Memory B cell (primary cell): ENCODE measurements around the gene GMNC.

ENCODE experiments used
- ATAC-seq: fragments of 150-1000 bp; cut with Tn5 transposase; 2 replicates; pipeline ENCODE4 v1.10.0; 2021; ENCODE audit warnings: low read depth, mild to moderate bottlenecking, moderate library complexity
- DNase-seq, 2 donors: peaks; one replicate each; pipeline ENCODE4 v3.0.0; 2022; ENCODE audit warnings: low spot score in 2 of 2
- H3K27ac Mint-ChIP-seq: one replicate; pipeline ENCODE4 v1.8.0; 2022; ENCODE audit warnings: mild to moderate bottlenecking, moderate library complexity, mixed read lengths
- H3K27me3 Mint-ChIP-seq: one replicate; pipeline ENCODE4 v1.8.0; 2022; ENCODE audit warnings: mixed read lengths
- H3K36me3 Mint-ChIP-seq: one replicate; pipeline ENCODE4 v1.8.0; 2022; ENCODE audit warnings: mild to moderate bottlenecking, mixed read lengths
- H3K4me1 Mint-ChIP-seq: one replicate; pipeline ENCODE4 v1.8.0; 2022; ENCODE audit warnings: mixed read lengths
- H3K4me3 Mint-ChIP-seq: one replicate; pipeline ENCODE4 v1.8.0; 2022; ENCODE audit warnings: mild to moderate bottlenecking, moderate library complexity, mixed read lengths
- H3K9me3 Mint-ChIP-seq: one replicate; pipeline ENCODE4 v1.8.0; 2022; ENCODE audit warnings: mixed read lengths

GMNC gene

DNA sequence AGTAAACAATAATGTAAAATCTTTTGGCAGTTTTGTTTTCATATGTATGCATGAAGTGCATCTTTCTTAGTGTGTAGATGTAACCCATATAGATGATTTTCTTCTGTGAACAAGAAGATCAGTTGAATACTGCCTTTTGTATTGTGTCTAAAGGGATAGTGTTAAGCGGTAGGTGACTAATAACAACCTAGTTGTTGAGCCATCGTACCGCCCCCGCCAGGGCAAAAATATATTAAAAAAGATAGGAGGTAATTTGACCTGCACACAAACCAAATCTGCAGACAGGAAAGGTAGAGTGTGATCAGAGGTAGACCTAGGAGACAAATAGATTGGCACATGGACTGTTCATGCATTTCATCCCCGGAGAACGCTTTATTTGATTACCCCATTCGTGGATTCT lies 3.3 kb upstream of the GMNC start:
- Mint-ChIP-seq H3K4me1 (peaks cover 5% of the 10 kb centered on the region), H3K9me3 (no peaks in the 10 kb centered on the region), H3K27me3 (peaks cover 5% of the 10 kb centered on the region), H3K36me3 (peaks cover 2% of the 10 kb centered on the region), H3K4me3 (no peak overlapping the region), H3K27ac (no peak overlapping the region)
- no peak for DNase-seq
- no peak for ATAC-seq

DNA sequence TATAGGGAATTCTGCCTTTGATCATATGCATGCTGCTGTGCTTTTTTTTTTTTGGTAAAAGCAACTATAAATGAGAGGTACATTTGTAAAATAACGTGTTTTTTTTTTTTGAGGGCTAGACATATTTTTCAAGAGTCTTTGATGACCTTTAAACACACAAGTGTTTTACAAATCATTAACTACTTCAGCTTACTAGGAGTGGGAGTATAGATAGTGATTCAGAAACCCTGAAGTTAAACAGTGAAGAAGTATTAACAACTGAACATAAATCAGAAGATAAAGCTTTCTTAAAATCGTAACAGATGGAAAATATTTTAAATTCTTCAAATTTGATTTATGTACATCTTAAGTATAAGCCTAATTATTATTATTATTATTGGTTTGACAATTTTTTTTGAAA lies 2.9 kb upstream of the GMNC start:
- H3K9me3 Mint-ChIP-seq: no peaks in the 10 kb centered on the region
- H3K4me1 Mint-ChIP-seq: peaks cover 5% of the 10 kb centered on the region
- DNase-seq: no peak
- no peak overlapping the region for H3K27ac Mint-ChIP-seq
- H3K36me3 Mint-ChIP-seq: peaks cover 2% of the 10 kb centered on the region
- H3K27me3 Mint-ChIP-seq: peaks cover 7% of the 10 kb centered on the region
- no peak for ATAC-seq
- no peak overlapping the region for H3K4me3 Mint-ChIP-seq

DNA sequence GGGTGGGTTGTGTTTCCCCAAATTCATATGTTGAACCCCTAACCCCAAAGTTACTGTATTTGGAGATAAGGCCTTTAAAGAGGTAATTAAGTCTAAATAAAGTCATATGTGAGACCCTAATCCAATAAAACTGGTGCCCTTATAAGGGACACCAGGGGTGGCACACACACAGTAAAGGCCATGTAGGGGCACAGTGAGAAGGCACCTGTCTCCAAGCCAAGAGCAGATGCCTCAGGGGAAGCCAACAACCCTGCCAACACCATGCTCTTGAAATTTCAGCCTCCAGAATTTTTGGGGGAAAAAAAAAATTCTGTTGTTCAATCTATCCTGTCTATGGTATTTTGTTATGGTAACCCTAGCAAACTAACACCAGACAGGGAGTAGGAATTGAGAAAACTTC lies 1.5 kb upstream of the GMNC start:
- H3K9me3 Mint-ChIP-seq: no peaks in the 10 kb centered on the region
- no peak overlapping the region for H3K4me3 Mint-ChIP-seq

DNA sequence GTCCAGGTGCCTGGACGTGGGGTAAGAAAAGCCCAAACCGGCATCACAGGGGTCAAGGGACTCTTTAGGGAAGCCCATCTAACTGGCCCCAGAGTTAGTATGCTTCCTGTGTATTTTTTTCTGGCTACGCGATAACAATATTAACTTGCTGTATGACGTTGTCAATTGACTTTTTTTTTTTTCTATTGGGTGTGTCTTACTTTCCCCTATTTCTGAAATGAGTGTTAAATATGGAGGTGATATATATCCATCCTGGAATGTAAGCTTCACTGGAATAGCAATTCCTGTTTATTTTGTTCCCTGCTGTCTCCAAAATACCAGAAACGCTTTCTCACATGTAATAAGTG lies 598 bp upstream of the GMNC start:
- H3K4me1 Mint-ChIP-seq: peaks cover 5% of the 10 kb centered on the region
- H3K4me3 Mint-ChIP-seq: peak overlapping the region; percentile 63
- H3K9me3 Mint-ChIP-seq: no peaks in the 10 kb centered on the region
- peaks cover 12% of the 10 kb centered on the region for H3K27me3 Mint-ChIP-seq
- ATAC-seq: no peak
- DNase-seq: no peak
- no peak overlapping the region for H3K27ac Mint-ChIP-seq
- H3K36me3 Mint-ChIP-seq: peaks cover 2% of the 10 kb centered on the region

More for the DNA sequence above, 1.5 kb upstream of the GMNC start:
- Mint-ChIP-seq H3K4me1 (peaks cover 5% of the 10 kb centered on the region), H3K36me3 (peaks cover 2% of the 10 kb centered on the region), H3K27ac (no peak overlapping the region), H3K27me3 (peaks cover 10% of the 10 kb centered on the region)
- ATAC-seq: no peak
- DNase-seq: no peak

DNA sequence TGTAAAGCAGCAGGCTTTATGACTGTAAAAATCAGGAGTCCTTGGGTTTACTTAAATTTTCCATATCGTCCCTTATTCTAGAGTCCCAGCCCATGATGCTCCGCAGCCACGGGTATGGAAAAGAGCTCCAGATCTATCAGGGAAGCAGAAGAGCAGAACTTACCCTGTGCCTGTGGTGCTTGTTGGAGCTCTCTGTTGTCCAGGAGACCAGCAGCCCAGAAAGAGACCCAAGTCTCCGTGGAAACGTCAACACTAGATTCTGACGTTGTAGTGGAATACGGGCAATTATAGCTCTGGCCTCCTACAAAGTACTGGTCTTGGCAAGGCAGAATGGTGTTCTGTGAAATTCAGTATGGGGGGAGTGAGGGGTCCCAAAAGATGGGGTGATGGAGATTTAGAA lies 2.0 kb downstream of the GMNC start:
- H3K4me1 Mint-ChIP-seq: peaks cover 5% of the 10 kb centered on the region
- no peak overlapping the region for H3K4me3 Mint-ChIP-seq
- H3K27me3 Mint-ChIP-seq: peaks cover 12% of the 10 kb centered on the region
- no peaks in the 10 kb centered on the region for H3K9me3 Mint-ChIP-seq
- ATAC-seq (no peak), DNase-seq (no peak)
- peaks cover 2% of the 10 kb centered on the region for H3K36me3 Mint-ChIP-seq
- H3K27ac Mint-ChIP-seq: no peak overlapping the region

DNA sequence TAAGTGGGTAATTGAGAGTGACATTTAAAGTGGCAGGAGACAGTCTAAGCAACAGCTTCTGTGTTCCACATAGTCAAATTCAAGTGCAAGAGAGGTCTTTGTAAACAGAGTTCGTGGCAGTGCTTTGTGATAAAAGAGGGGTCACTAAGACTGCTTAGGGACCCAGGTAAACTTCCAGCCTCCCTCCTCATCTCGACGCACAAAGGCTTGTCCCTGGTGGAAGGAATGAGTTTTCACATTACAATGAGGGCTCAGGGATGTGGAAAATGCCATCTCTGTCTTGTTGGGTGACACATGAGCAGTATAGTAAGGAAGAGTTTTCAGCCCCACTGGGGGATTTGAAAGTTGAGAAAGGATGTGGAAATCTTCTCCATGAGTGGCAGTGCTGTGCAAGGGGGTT lies 7.3 kb downstream of the GMNC start:
- Mint-ChIP-seq H3K27me3 (peaks cover 2% of the 10 kb centered on the region), H3K36me3 (no peaks in the 10 kb centered on the region), H3K4me3 (no peak overlapping the region), H3K4me1 (no peaks in the 10 kb centered on the region), H3K9me3 (no peaks in the 10 kb centered on the region), H3K27ac (no peak overlapping the region)
- no peak for ATAC-seq
- DNase-seq: no peak

DNA sequence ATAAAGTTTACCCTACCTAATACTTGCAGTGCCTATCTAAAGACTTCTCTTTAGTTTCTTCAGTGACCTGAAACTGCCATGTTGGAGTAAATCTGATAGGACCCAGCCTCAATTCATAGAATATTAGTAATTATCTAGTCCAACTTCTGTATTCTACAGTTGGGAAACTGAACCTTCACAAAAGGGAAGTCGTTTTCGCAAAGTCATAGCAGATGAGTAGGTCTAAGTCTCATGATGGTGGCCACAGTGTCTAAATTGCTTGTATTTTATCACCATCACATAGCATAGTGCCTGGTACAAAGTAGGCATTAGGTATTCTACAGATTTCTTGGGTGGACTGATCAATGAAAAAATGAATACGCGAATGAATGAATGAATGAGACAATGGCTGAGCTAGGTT lies 8.4 kb downstream of the GMNC start:
- Mint-ChIP-seq H3K27ac (no peak overlapping the region), H3K4me3 (no peak overlapping the region), H3K36me3 (no peaks in the 10 kb centered on the region), H3K9me3 (no peaks in the 10 kb centered on the region), H3K4me1 (no peaks in the 10 kb centered on the region), H3K27me3 (peaks cover 3% of the 10 kb centered on the region)
- DNase-seq: no peak
- ATAC-seq: no peak

DNA sequence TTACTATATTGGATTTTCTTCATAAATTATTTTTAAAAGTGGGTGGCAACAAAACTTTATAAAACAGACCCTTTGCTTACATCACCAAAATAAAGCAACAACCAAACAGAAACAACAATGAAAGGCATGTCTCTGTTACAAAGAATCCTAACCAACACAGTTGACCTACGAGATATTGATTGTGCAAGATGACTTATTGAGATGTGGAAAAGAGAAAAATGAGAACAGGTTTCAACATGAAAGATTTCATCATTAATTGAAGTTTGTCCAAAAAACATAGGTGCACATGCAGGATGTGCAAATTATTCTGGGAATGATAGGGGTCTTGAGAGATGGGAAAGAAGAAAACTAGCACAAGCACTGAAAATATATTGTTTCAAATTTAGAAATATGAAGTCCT lies 9.0 kb downstream of the GMNC start:
- peaks cover 3% of the 10 kb centered on the region for H3K27me3 Mint-ChIP-seq
- ATAC-seq: no peak
- H3K4me1 Mint-ChIP-seq: no peaks in the 10 kb centered on the region
- no peaks in the 10 kb centered on the region for H3K36me3 Mint-ChIP-seq
- H3K9me3 Mint-ChIP-seq: no peaks in the 10 kb centered on the region
- H3K4me3 Mint-ChIP-seq: no peak overlapping the region
- DNase-seq: no peak
- no peak overlapping the region for H3K27ac Mint-ChIP-seq

DNA sequence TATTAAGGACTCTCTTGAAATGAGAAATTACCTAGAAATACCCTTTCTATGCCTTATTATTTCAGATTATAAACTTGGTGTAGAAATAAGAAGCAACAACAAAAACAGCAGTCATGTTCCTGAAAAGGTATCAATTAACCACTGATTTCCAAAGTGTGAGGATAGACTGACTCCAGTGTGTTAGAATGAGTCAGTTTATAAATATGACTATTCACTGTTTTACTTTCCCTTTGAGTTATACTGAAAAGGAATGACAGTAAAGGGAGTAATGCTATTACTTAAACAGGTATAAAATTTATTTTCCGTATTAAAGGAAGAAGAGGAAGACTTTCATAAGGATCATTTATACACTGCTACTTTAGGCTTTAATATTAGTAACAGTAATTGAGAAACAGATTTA lies 12.9 kb downstream of the GMNC start:
- no peak overlapping the region for H3K4me3 Mint-ChIP-seq
- H3K36me3 Mint-ChIP-seq: no peaks in the 10 kb centered on the region
- H3K9me3 Mint-ChIP-seq: no peaks in the 10 kb centered on the region
- H3K4me1 Mint-ChIP-seq: no peaks in the 10 kb centered on the region
- DNase-seq (no peak), ATAC-seq (no peak)
- peaks cover 5% of the 10 kb centered on the region for H3K27me3 Mint-ChIP-seq
- H3K27ac Mint-ChIP-seq: no peak overlapping the region

DNA sequence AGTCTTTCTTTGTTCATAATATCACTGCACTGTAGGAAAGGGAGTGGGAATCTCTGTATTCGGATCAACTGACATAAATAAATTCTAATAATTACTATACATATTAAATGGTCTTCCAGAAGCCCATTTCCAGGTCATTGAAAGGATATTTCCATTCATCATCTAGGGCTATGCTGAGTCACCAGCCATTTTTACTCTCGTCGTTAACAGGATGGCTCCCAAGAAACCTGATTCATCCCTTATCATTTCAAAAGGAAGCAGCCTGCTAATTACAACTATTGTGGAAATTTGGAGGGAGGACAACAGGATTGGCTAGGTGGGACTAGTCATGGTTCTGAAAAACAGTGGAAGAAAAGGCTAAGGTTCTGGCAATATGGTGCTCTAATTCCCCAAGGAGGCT lies 13.6 kb downstream of the GMNC start:
- Mint-ChIP-seq H3K9me3 (no peaks in the 10 kb centered on the region), H3K4me3 (no peak overlapping the region), H3K4me1 (no peaks in the 10 kb centered on the region), H3K36me3 (no peaks in the 10 kb centered on the region), H3K27me3 (peaks cover 5% of the 10 kb centered on the region), H3K27ac (no peak overlapping the region)
- ATAC-seq (no peak), DNase-seq (no peak)

DNA sequence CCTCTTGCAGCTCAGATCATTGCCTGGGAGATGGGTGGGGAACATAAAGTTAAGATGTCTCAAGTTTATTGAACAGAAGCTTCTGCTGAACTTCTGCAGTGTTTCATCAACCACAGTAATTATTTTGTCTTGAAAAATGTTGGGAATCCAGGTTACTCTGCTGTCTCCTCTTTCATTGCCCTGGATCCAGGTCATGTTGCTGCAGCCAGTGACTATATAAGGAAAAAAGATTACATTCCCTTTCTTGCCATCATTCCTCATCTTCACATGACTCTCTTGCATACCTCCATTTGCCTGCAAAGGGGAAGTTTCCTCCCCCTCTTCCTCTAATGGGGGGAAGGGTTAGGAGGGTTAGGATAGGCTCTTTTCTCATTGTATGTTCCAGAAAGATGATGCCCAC lies 15.1 kb downstream of the GMNC start:
- H3K9me3 Mint-ChIP-seq: no peaks in the 10 kb centered on the region
- H3K4me1 Mint-ChIP-seq: no peaks in the 10 kb centered on the region
- H3K4me3 Mint-ChIP-seq: no peak overlapping the region
- no peak overlapping the region for H3K27ac Mint-ChIP-seq
- no peaks in the 10 kb centered on the region for H3K36me3 Mint-ChIP-seq
- DNase-seq (no peak), ATAC-seq (no peak)
- H3K27me3 Mint-ChIP-seq: peaks cover 5% of the 10 kb centered on the region

DNA sequence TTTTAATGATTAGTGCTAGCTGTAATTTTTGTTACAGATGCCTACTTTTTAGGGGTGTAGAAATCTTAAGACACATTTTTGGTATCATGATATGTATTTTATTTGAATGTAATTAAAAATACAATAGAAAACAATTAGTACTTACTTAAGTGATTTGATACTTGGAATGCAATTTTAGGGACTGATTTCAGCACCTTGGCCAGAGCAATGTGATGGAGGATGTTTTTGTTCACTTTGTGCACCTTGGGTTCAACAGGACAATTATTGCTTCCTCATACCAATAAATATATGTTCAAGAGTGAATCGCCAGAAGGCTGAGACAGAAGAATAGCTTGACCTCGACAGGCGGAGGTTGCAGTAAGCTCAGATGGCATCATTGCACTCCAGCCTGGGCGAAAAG lies 22.3 kb downstream of the GMNC start:
- Mint-ChIP-seq H3K4me3 (no peak overlapping the region), H3K27ac (no peak overlapping the region), H3K36me3 (no peaks in the 10 kb centered on the region), H3K9me3 (no peaks in the 10 kb centered on the region), H3K4me1 (no peaks in the 10 kb centered on the region), H3K27me3 (no peaks in the 10 kb centered on the region)
- DNase-seq: no peak
- no peak for ATAC-seq

DNA sequence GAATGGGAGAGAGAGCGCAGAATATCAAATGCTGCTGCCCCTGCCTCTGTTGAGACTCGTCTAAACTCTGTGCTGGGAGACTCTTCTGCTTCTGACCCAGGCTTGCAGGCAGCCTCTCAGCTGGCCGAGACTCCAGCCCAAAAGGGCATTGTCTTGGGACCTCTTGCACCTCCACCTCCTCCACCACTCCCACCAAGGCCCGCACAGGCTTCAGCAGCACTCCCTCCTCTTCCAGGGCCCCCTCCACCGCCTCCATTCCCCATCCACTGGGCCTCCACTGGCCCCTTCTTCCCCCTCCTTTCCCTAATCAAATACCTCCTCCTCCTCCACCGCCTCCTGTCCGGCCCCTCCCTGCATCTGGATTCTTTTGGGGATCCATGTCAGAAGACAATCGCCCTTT lies 31.3 kb downstream of the GMNC start:
- Mint-ChIP-seq H3K9me3 (no peaks in the 10 kb centered on the region), H3K4me1 (no peaks in the 10 kb centered on the region), H3K27ac (no peak overlapping the region), H3K4me3 (no peak overlapping the region), H3K36me3 (no peaks in the 10 kb centered on the region), H3K27me3 (peaks cover 1% of the 10 kb centered on the region)
- no peak for ATAC-seq
- DNase-seq: no peak

DNA sequence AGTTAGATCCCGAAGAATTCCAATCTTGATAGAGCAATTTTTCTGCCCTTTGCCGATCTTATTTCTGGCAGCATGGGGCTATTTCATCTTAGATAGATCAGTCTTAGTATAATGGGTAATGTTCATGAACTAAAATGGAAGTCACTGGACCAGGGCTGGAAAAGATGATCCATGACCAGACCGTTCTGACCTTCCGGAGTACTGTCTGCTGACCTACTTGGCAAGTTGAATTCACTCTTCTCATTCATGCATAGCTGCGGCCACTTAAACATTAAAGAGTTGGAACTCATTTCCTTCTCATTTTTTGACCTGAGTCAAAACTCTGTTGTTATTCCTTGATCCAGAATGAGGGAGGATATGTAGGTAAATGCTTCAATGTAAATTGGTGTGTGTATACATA lies 32.5 kb downstream of the GMNC start:
- Mint-ChIP-seq H3K27ac (no peak overlapping the region), H3K4me3 (no peak overlapping the region), H3K4me1 (no peaks in the 10 kb centered on the region), H3K36me3 (no peaks in the 10 kb centered on the region), H3K27me3 (peaks cover 4% of the 10 kb centered on the region), H3K9me3 (peaks cover 2% of the 10 kb centered on the region)
- no peak for DNase-seq
- ATAC-seq: no peak

DNA sequence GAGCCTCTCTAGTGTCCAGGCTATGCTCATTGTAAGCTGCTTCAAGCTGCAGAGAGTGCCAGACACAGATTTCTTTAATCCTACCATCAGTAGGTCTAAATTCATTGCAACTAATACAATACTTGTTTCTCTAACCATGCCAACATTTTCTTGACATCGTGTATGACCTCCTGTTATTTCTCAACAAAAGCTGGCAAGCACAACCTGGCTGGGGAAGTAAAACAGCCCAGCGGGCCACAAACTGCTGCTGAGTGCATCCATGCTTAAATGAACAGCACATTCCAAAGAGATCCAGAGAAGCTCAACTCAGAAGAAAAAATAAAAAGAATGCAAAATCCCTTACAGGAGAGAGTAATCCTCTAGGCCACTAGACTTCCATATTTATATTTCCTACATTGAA lies 36.5 kb downstream of the GMNC start:
- no peak overlapping the region for H3K4me3 Mint-ChIP-seq
- no peaks in the 10 kb centered on the region for H3K36me3 Mint-ChIP-seq
- DNase-seq (no peak), ATAC-seq (no peak)
- H3K9me3 Mint-ChIP-seq: peaks cover 2% of the 10 kb centered on the region
- no peaks in the 10 kb centered on the region for H3K4me1 Mint-ChIP-seq
- H3K27me3 Mint-ChIP-seq: peaks cover 3% of the 10 kb centered on the region
- H3K27ac Mint-ChIP-seq: no peak overlapping the region
